Heart right ventricle (tissue), 16 donors: ENCODE measurements around the gene ATP6V1B1. TPM values are rescaled to one million over a fixed set of nuclear protein-coding genes. Genes with fewer than 3 reads are reported as not detected.

Experiments used
- ATAC-seq, 8 donors: fragments of 200-7000 bp; cut with Tn5 transposase; one replicate each; pipeline ENCODE4 v1.9.1; 2020; ENCODE audit warnings: mild to moderate bottlenecking in 8 of 8, moderate library complexity in 8 of 8, moderate number of reproducible peaks in 1 of 8
- DNase-seq, 2 donors: peaks; one replicate each; pipeline ENCODE4 v3.0.0-alpha.2; 2020
- H3K27ac ChIP-seq, 10 donors: fragments of 200-600 bp; sonication (generic) in 2 of 10; one replicate each; pipeline versions ENCODE4 v1.5.0 to v1.8.0; 2020 to 2022; ENCODE audit warnings: mild to moderate bottlenecking in 3 of 10
- H3K27me3 ChIP-seq, 7 donors: fragments of 200-600 bp; one replicate each; pipeline ENCODE4 v1.8.0; 2021 to 2022; ENCODE audit warnings: mild to moderate bottlenecking in 2 of 7
- H3K36me3 ChIP-seq, 9 donors: fragments of 200-600 bp; sonication (generic) in 1 of 9; one replicate each; pipeline versions ENCODE4 v1.5.0 to v1.8.0; 2020 to 2022; ENCODE audit warnings: mild to moderate bottlenecking in 2 of 9
- H3K4me1 ChIP-seq, 9 donors: fragments of 200-600 bp; sonication (generic) in 1 of 9; one replicate each; pipeline versions ENCODE4 v1.5.0 to v1.8.0; 2020 to 2022; ENCODE audit warnings: mild to moderate bottlenecking in 4 of 9
- H3K4me3 ChIP-seq, 10 donors: fragments of 200-600 bp; sonication (generic) in 2 of 10; one replicate each; pipeline versions ENCODE4 v1.5.0 to v1.8.0; 2020 to 2022; ENCODE audit warnings: mild to moderate bottlenecking in 7 of 10, moderate library complexity in 2 of 10
- H3K9me3 ChIP-seq, 11 donors: fragments of 200-600 bp in 10 of 11; sonication (generic) in 2 of 11; one replicate each; pipeline versions ENCODE4 v1.5.0 to v1.8.0; 2013 to 2022; ENCODE audit warnings: mild to moderate bottlenecking in 2 of 11, control low read depth in 1 of 11, moderate library complexity in 1 of 11
- WGBS, 2 donors: extraction: QIAGEN DNeasy Blood & Tissue Kit; methylation state at CpG; one replicate each; pipeline ENCODE4 v1.1.7; 2013; ENCODE audit warnings: inconsistent platforms in 1 of 2; 5-methylcytosine and 5-hydroxymethylcytosine counted together
- intact Hi-C, 10 donors: fragments of 100-400 bp; cut with DNase I; formaldehyde crosslinking; loops; one replicate each; pipeline versions ENCODE4 v1.11.1 to v1.14.2; 2022
- polyA plus RNA-seq, 2 donors: library from polyadenylated mRNA; stranded (reverse); fragments of 200-250 nt; gene quantifications; one replicate each; pipeline ENCODE4 v1.2.3, GENCODE V29; 2013
- total RNA-seq, 10 donors: library from RNA; stranded (reverse); fragmentation: NEBNext Ultra II Directional in 3 of 10; extraction: Animal tissue kit (Norgen Biotek cat#: 25700) in 3 of 10; gene quantifications; one replicate each; pipeline versions ENCODE4 v1.2.1 to v1.2.4, GENCODE V29; 2021 to 2023
- TF ChIP-seq, protein P1 (sequence below), 9 donors: fragments of 200-600 bp; sonication (generic) in 2 of 9; IDR thresholded peaks; one replicate each; pipeline versions ENCODE4 v1.5.0 to v1.8.0; 2021 to 2022; ENCODE audit warnings: antibody characterized with exemption in 9 of 9, mild to moderate bottlenecking in 5 of 9, moderate library complexity in 1 of 9
- donor health status: Arrhythmogenic right ventricular cardiomyopathy.
- donor health status: ischemic (EF 13 %, LVEDD 7.1; RV severe dilation, severe dysfunction).
- donor health status: healthy with polysubstance abuse.
- donor health status: DM: no; HTN: yes; CAD: no.
- donor health status: DM: no; HTN: no; CAD: no.
- donor health status: ischemic (EF 25% LVEDD 6.9; RV normal size, moderate dysfunction).
- donor health status: ischemic (EF 25% LVEDD 5.7; RV mildly dilated, moderate dysfunction).
- donor health status: healthy.
- donor health status: DM: yes; HTN: yes; CAD: no.
- donor health status: Ischemic cardiomyopathy.
- donor health status: ischemic (EF 35%, LVEDD 5.7; RV mildly dilated, moderate dysfunction).
- donor health status: nonischemic (EF 11% LVEDD 7.7; RV severe dilation, severe dysfunction).
- donor health status: DM: yes; HTN: yes; CAD: no.
- donor health status: PGD.
- donor health status: ischemic (EF 29% LVEDD 5.4; RV normal size, mild dysfunction).
- donor health status: nonischemic (EF 23%, LVEDD 6.1; RV moderate dilation, normal function).

ATP6V1B1 gene
- total and polyA plus RNA-seq, 12 donors = 0.28 to 6.4 (median 0.88) TPM; not detected in 4

- Histone ChIP-seq H3K4me1 (peaks cover 5 to 44% (median 25%) of the 10 kb centered on the region in 9 donors), H3K27me3 (peaks cover 0 to 6% (median 0%) of the 10 kb centered on the region in 7 donors), H3K4me3 (no peak overlapping the region), H3K9me3 (no peaks in the 10 kb centered on the region), H3K36me3 (peaks cover 0 to 39% (median 19%) of the 10 kb centered on the region in 9 donors), H3K27ac (no peak overlapping the region)
- 87 to 89% methylated on average over 8 of the region's 8 CpGs for WGBS, 2 donors
- TF ChIP-seq, protein P1, sequence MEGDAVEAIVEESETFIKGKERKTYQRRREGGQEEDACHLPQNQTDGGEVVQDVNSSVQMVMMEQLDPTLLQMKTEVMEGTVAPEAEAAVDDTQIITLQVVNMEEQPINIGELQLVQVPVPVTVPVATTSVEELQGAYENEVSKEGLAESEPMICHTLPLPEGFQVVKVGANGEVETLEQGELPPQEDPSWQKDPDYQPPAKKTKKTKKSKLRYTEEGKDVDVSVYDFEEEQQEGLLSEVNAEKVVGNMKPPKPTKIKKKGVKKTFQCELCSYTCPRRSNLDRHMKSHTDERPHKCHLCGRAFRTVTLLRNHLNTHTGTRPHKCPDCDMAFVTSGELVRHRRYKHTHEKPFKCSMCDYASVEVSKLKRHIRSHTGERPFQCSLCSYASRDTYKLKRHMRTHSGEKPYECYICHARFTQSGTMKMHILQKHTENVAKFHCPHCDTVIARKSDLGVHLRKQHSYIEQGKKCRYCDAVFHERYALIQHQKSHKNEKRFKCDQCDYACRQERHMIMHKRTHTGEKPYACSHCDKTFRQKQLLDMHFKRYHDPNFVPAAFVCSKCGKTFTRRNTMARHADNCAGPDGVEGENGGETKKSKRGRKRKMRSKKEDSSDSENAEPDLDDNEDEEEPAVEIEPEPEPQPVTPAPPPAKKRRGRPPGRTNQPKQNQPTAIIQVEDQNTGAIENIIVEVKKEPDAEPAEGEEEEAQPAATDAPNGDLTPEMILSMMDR (IDR thresholded peaks at IDR 0.05) = no peak
- intact Hi-C loops = no loop called here
- ATAC-seq (no peak), DNase-seq (no peak)
These were observed 48.0 kb downstream of the ATP6V1B1 start for GRCh38 chr2:70983506-70984227.

DNA sequence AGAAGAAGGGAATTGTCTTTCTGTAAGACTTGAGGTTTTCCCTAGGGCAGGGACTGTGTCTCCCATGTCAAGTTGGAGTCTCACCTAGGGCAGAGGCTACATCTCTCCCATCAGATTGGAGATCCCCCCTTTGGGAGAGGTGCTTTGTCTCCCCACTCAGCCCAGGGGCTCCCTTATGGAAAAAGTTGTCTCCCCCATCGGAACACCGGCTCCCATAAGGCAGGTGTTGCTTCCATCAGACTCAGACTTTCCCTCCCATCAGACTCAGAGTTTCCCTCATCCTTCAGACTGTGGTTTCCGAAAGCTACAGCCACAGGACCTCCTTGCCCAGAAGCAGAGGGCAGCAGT, 48.5 kb downstream of the ATP6V1B1 start:
- WGBS, 2 donors = 91 to 93% methylated on average over 3 of the region's 3 CpGs
- Histone ChIP-seq H3K9me3 (no peaks in the 10 kb centered on the region), H3K36me3 (peaks cover 0 to 44% (median 24%) of the 10 kb centered on the region in 9 donors), H3K4me1 (peaks cover 5 to 38% (median 20%) of the 10 kb centered on the region in 9 donors), H3K27ac (no peak overlapping the region), H3K27me3 (peaks cover 0 to under 1% (median 0%) of the 10 kb centered on the region in 7 donors), H3K4me3 (no peak overlapping the region)
- intact Hi-C loops = no loop called here
- DNase-seq (no peak), ATAC-seq (no peak)
- TF ChIP-seq, protein P1 (IDR thresholded peaks at IDR 0.05) = no peak

DNA sequence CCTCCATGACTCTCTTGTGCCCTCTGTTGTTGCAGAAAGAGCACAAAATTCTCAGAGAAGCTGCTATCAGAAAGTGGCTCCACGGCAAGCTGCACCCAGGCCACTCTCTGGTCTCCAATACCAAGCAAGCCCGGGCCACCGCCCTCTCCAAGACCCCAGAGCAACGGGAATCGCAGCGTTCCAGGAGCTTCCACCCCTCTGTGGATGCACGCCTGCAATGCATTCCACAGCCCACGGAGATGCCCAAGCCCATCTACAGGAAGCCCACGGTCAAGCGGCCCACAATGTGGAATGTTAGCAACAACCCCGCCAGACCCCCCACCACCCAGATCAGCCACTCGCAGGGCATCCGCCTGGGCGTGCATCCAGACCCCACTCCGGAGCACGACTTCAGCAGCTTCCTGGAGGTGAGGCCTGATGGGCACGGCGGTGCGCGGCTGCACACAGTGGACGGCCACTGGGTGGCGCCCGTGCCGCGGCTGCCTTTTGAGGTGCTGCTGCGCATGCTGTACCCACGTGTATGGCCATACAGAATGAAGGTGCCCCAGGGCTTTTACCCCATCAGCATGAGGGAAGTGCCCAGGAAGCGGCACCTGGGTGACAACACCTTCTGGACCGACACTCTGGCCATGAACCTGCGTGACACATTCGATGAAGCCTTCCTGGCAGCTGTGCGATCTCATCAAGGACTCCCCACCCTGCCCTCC, 49.0 kb downstream of the ATP6V1B1 start:
- DNase-seq (peak; percentile 34 to 60), ATAC-seq (peak in 7 of 8 donors; percentile 54 to 77 (median 71))
- no peaks in the 10 kb centered on the region for H3K9me3 ChIP-seq
- 41 to 42% methylated on average over 32 of the region's 32 CpGs for WGBS, 2 donors
- H3K27me3 ChIP-seq = no peaks in the 10 kb centered on the region
- H3K36me3 ChIP-seq = peaks cover 0 to 50% (median 29%) of the 10 kb centered on the region in 9 donors
- peaks cover 5 to 38% (median 20%) of the 10 kb centered on the region in 9 donors for H3K4me1 ChIP-seq
- no peak overlapping the region for H3K4me3 ChIP-seq
- TF ChIP-seq, protein P1 (IDR thresholded peaks at IDR 0.05) = peak in 8 of 9 donors; percentile 31 to 86 (median 74)
- H3K27ac ChIP-seq = no peak overlapping the region
- intact Hi-C loops = no loop called here

- intact Hi-C loops = no loop called here
- no peak for ATAC-seq
- no peak for DNase-seq
- Histone ChIP-seq H3K4me3 (no peak overlapping the region), H3K9me3 (no peaks in the 10 kb centered on the region), H3K27ac (no peak overlapping the region), H3K36me3 (peaks cover 0 to 55% (median 35%) of the 10 kb centered on the region in 9 donors), H3K27me3 (no peaks in the 10 kb centered on the region), H3K4me1 (peaks cover 5 to 38% (median 20%) of the 10 kb centered on the region in 9 donors)
- TF ChIP-seq, protein P1 (IDR thresholded peaks at IDR 0.05) = no peak
- WGBS, 2 donors = 80% methylated on average over 5 of the region's 5 CpGs
These were observed 49.6 kb downstream of the ATP6V1B1 start for GRCh38 chr2:70985283-70985688.
